Forelimb muscle (tissue), 1 donor: ENCODE data around the gene PIP4K2A. TPM values are rescaled to one million over a fixed set of nuclear protein-coding genes. Genes with fewer than 3 reads are reported as not detected.
"Not testable (repeated sequence)": the region's sequence is repeated elsewhere in the genome, so short reads cannot be mapped to it uniquely, and the experiment has no call there.

ENCODE experiments used
- DNase-seq: peaks from one replicate; pipeline ENCODE4 v3.0.0-alpha.2; 2013; ENCODE audit warnings: low read depth
- polyA plus RNA-seq: library from polyadenylated mRNA; unstranded; fragments of 120-200 nt; gene quantifications from one replicate; pipeline ENCODE4 v1.2.1, GENCODE V29; 2013; ENCODE audit not compliant: insufficient read length

The PIP4K2A gene
- polyA plus RNA-seq, 1 donor, result 17.3 TPM

GRCh38 chr10:22554461-22555182 lies 159.8 kb downstream of the PIP4K2A start:
- peak; percentile 69 for DNase-seq

GRCh38 chr10:22553452-22553995 lies 160.9 kb downstream of the PIP4K2A start:
- DNase-seq, result no peak

GRCh38 chr10:22552888-22553378 lies 161.4 kb downstream of the PIP4K2A start:
- DNase-seq, result no peak

- no peak for DNase-seq
These were observed 162.6 kb downstream of the PIP4K2A start for GRCh38 chr10:22551681-22552365.

- DNase-seq, result no peak
These were observed 163.6 kb downstream of the PIP4K2A start for GRCh38 chr10:22550732-22551131.

GRCh38 chr10:22548344-22548743 lies 166.0 kb downstream of the PIP4K2A start:
- DNase-seq, result no peak

GRCh38 chr10:22545643-22546042 lies 168.7 kb downstream of the PIP4K2A start:
- no peak for DNase-seq

GRCh38 chr10:22544325-22545068 lies 169.9 kb downstream of the PIP4K2A start:
- DNase-seq, result no peak

GRCh38 chr10:22542773-22543172 lies 171.6 kb downstream of the PIP4K2A start:
- no peak for DNase-seq

GRCh38 chr10:22541900-22542299 lies 172.5 kb downstream of the PIP4K2A start:
- DNase-seq, result no peak

- DNase-seq, result no peak
These were observed 174.6 kb downstream of the PIP4K2A start for GRCh38 chr10:22539579-22540298.

GRCh38 chr10:22537810-22538209 lies 176.6 kb downstream of the PIP4K2A start:
- DNase-seq, result no peak

- DNase-seq, result no peak
These were observed 177.8 kb downstream of the PIP4K2A start for GRCh38 chr10:22536620-22537019.

GRCh38 chr10:22534849-22535604 lies 179.4 kb downstream of the PIP4K2A start:
- DNase-seq, result no peak

GRCh38 chr10:22531441-22531840 lies 182.9 kb downstream of the PIP4K2A start:
- no peak for DNase-seq

GRCh38 chr10:22531008-22531407 lies 183.4 kb downstream of the PIP4K2A start:
- DNase-seq, result no peak

- no peak for DNase-seq
These were observed 186.9 kb downstream of the PIP4K2A start for GRCh38 chr10:22527520-22527919.

GRCh38 chr10:22524333-22524732 lies 190.0 kb downstream of the PIP4K2A start:
- not testable (repeated sequence) for DNase-seq

GRCh38 chr10:22520645-22521044 lies 193.7 kb downstream of the PIP4K2A start:
- DNase-seq, result not testable (repeated sequence)

GRCh38 chr10:22518167-22518724 lies 196.1 kb downstream of the PIP4K2A start:
- no peak for DNase-seq
